GM18505 (cell line): ENCODE measurements around the gene CTNNA3.

Experiments used
- ATAC-seq: cut with Tn5 transposase; IDR thresholded peaks from one replicate; pipeline ENCODE4 v1.9.1; 2021; ENCODE audit not compliant: unreplicated experiment
- POLR2A ChIP-seq: IDR thresholded peaks from 4 replicates; pipeline ENCODE4 v1.6.1; 2011; ENCODE audit warnings: borderline replicate concordance; ENCODE audit not compliant: insufficient read depth, insufficient read length; ENCODE audit errors: extremely low read depth

CTNNA3 gene

DNA sequence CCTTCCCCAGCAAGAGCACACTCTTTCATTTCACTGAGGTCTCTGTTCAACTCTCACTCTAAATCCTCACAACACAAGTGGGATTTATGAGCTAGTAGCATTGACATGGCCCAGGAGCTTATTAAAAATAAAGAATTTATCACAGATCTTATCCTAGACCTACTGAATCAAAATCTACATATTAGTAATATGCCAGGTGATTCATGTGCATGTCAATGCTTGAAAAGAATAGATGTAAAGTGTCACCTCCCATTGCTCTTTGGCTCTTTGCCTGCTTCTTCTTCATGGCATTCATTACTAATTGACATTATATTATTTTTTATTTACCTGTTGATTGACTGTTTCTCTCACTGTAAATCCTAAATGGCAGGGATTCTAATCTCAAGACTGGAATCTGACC is 1229.4 kb downstream of the CTNNA3 start:
- no peak for TF ChIP-seq POLR2A
- ATAC-seq, result no peak

DNA sequence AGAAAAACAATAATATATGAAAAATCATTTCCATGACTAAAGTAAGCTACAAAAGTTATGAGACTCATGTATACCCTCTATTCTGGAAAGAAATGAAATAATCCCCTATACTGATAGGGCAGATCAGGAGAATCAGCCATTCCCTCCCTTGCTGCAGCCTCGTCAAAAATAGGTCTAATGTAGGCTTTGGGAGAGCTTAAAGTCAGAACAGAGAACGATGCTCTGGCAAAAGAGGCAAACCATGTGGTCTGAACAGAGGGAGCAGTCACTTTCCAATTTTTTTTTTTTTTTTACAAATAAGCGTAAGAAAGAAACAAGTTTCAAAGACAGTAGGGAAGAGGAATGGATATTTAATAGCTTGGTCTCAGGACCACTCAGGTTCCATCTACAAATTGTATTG is 1232.4 kb downstream of the CTNNA3 start:
- no peak for TF ChIP-seq POLR2A
- ATAC-seq, result no peak

DNA sequence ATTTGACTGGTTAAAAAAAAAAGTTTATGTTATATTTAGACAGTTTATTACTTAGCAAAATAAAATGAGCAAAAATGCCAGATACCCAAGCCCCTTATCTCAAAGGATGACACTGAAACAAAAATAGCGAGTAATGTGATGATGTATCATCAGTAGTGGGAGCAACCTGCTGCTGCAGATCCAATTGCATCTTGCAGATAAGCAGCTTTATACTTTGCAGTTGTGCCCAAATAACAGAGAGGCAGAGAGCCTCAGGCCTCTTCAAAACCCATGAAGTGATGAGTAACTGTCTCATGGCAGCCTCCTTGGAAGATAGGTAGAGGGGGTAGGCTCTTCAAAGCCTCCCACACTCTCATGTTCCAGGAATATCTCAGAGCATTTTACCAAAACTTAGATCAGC is 1238.4 kb downstream of the CTNNA3 start:
- no peak for ATAC-seq
- TF ChIP-seq POLR2A, result no peak

DNA sequence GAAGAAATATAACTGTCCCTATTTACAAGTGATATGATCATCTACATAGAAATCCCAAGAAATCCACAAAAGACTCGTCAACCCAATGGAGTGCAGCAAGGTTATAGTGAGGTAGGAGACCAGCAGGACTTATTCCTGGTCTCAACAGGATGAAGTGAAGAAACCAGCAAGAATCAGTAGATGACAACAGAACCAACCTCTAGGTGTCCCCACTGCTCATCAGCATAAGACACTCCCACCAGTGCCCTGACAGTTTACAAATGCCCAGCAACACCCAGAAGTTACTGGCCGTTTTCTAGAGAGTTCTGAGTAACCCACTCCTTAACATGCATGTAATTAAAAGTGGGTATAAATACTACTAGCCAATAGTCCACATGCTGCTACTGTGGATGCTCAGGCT is 1240.7 kb downstream of the CTNNA3 start:
- ATAC-seq, result no peak
- TF ChIP-seq POLR2A, result no peak

DNA sequence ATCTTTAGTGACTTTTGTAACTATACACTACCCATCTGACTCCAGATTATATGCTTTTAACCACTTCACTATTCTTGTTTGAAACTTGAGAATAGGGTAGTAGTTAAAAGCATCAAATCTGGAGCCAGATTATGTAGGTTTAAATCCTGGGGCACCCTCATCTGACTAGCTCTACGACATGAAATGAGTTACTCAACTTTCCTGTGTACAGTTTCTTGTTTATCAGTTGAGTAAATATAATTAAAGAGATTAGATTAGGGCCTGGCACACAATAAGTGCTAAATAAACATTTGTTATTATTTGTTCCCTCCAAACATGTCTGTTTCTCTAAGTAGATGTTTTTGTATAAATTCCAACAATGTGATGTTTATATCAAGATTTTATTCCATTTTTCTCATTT is 1255.4 kb downstream of the CTNNA3 start:
- no peak for TF ChIP-seq POLR2A
- ATAC-seq, result no peak

DNA sequence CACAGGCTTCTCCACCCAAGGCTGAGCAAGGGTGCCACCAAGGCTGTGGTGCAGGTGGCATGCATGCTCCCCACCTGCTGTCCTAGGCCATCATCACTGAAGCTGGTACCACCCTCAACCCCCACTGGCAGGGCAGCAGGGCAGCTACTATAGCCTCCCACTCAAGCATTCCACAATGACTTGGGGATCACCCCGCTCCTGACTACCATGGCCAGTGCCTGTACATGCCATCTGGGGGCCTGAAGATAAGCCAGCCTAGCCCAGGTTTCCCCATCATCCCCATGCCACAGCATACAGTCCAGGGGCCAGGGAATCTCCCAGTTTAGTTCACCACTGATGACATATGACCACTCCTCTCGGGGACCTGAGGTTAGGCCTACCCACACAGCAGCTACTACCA is 1281.1 kb downstream of the CTNNA3 start:
- TF ChIP-seq POLR2A, result no peak
- ATAC-seq, result no peak

DNA sequence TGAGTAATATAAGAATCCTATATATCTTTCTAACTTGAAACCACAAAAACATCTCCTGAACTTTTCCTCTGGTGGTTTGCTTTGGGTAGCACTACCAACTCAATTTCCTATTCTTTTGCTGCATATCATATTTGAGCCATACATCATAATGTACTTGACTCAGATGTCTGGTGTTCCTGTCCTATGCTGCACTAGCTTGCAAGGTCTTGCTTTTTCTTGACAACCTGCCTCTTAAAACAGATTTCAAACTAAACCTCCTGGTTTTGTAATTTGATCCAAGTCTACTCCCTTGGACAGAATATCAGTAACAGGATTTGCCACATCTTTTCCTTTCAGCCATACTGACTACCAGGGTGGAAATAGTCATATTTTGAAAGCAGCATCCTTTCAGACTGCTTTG is 1290.4 kb downstream of the CTNNA3 start:
- no peak for ATAC-seq
- TF ChIP-seq POLR2A, result no peak

DNA sequence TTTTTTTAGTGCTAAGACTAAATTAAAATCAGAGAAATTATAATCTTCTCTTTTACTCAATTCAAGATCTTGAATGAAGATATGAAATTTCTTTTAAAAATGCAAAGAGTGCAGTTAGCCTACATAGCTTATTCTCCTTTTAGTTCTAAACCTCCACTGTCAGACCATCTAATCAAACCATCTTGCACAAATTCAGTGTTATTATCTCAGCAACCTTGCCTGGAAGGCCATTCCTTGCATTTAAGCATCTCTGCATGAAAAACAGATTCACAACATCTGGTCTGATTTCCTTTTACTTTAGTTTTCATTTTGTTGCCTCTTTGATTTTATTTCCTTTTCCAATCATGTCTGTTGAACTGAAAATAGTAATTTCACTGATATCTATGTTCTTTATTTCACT is 1297.3 kb downstream of the CTNNA3 start:
- no peak for TF ChIP-seq POLR2A
- no peak for ATAC-seq

DNA sequence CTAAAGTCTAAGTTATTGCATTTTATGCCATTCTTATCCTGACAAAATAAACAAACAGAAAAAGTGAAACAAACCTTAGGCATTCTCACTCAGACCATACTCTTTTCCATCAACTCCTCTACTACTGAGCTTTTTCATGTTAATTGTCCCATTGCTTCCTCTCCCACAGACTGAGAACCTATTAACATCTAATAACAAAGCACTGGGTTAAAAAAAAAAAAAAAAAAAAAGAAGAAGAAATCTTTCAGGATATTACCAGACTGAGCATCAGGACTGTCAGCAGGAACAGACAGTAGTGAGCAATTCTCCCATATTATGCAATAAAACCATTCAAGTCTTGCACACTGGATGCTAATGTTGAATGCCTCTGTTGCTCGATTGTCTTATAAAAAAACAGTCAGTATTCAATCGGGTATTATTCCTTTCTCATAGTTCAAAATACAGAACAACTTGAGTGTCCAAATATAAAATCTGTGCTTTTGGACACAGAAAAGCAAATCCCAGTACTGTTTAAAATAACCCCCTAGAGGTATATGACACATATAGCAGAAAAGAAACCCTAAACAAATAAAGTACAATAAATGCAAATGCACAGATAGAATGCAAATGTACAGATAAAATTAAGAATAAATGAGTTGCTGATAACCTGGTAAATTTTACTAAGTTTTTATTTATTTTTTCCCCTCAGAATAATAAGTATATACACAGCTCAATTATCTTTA is 1301.5 kb downstream of the CTNNA3 start:
- no peak for ATAC-seq
- no peak for TF ChIP-seq POLR2A

DNA sequence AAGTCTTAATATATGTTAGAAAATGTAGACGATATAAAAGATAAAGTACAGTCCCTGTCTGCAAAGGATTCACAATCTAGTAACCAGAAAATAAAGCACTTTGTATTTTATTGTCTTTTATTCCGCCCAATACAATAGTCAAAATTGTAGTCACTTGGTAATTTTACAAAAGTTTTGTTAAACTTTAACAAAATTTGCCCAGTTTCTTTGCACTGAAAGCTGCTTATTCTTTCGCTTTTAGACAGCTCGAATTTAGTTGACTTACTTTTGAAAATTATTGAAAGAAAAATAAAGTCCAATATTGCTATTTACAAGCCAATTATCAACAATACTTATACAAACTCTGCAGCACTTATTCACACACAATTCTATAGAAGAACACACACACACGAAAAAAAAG is 1305.1 kb downstream of the CTNNA3 start:
- ATAC-seq, result no peak
- TF ChIP-seq POLR2A, result no peak

DNA sequence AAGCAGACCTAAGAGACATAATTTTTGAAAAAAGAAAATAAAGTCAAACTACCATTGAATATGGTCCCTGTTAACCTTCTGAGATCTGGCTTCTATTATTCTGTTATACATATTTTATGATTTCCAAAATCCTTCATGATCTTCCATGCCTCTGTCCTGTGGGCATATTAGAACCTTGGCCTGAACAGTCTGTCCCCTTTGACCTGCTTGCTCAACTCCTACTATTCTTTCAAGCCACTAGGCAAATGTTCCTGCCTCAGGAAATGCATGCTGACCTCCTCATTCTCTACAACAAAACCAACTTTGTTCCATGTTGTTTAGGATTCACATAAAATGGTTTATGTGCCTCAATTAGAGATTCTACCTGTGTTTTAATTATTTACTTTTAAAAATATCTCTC is 1315.0 kb downstream of the CTNNA3 start:
- TF ChIP-seq POLR2A, result no peak
- ATAC-seq, result no peak

DNA sequence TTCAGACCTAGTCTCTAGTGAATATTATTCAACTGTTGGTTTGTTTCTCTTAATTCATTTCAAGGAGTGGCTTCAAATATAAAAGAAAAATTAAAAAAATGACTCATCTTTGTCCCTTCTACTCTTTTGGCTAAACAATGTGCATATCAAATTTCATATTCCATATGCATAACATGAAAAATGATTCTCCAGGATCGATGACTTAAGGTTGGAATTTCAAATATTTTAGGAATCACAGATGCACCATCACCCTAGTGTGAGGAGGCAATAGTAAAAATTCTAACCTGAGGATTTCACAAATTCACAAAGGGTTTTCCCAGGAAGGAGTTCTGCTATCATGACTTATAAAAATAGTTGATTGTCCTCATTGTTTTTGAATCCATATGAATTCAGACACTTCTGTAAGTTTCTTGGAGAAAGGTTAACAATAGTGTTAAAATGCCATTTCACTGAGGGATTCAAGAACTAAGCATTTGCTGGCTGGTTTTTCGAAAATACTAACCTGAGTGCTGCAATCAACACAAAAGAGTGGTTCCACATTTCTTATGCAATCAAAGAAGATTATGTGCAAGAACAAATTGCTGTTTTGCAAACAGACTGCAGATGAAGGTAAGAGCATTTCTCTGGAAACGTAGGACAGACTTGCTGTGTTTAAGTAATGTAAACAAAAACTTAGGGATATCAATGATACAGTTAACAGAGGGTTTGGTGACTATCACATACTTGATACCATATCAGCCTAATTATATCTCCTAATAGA is 1317.7 kb downstream of the CTNNA3 start:
- TF ChIP-seq POLR2A, result no peak

DNA sequence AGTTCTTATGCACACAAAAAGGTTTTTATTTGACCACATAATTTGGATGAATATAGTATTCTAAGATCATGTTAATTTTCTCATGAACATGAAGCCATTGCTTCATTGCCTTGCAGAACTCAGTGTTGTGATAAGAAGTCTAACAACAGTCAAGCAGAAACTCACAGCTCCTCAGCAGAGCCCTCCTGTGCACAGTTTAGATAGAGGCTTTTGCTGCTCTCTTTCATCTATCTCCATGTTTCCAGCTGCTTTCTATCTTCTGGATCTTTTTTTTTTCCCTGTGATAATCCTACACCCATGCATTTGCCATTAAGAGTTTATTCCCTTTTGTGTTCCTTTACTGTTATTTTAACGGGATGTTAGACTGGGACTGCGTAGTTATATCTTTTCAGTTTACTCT is 1327.8 kb downstream of the CTNNA3 start:
- ATAC-seq, result no peak
- no peak for TF ChIP-seq POLR2A

More for the DNA sequence above, 1317.7 kb downstream of the CTNNA3 start:
- ATAC-seq, result no peak

DNA sequence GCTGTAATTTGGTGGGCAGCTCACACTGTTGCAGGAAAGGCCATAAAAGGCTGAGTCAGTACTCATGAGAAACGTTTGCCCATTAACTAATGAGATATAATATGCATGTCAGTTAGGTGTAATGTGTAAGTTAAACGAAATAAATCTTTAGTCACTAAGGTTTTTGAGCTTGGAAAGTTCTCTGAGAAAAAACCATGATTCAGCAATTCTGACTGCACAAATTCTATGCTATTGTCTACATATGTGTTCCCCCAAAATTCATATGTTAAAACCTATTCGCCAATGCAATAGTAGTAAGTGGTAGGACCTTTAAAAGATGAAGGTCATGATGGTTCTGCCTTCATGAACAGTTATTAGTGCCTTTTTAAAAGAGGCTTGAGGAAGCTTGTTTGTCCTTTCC is 1329.8 kb downstream of the CTNNA3 start:
- TF ChIP-seq POLR2A, result no peak
- ATAC-seq, result no peak
